Stimulated activated CD4-positive, alpha-beta T cell treated with anti-CD3 and anti-CD28 coated beads, Interleukin-2, amount 100 ng/mL, for 4 hours (primary cell): ENCODE data around the gene KNG1.

ENCODE experiments used
- DNase-seq: peaks from one replicate; pipeline ENCODE4 v3.0.0-alpha.2; 2020; ENCODE audit warnings: low read depth

KNG1 gene

DNA sequence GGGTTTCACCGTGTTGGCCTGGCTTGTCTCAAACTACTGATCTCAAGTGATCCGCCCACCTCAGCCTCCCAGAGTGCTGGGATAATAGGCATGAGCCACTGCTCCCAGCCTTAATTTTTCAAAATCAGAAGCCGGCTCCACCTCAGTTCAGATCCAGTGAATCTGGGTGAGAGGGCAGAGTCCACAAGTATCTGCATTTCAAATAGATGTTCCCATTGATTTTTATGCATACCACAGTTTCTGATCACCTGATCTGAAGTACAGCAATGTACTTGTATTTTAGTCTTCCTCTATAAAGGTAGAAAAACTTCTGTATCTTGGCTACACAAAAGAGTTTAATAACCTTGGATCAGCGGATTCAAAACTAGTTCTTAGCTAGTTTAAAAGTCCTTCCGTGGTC is 62.0 kb downstream of the KNG1 start:
- no peak for DNase-seq

DNA sequence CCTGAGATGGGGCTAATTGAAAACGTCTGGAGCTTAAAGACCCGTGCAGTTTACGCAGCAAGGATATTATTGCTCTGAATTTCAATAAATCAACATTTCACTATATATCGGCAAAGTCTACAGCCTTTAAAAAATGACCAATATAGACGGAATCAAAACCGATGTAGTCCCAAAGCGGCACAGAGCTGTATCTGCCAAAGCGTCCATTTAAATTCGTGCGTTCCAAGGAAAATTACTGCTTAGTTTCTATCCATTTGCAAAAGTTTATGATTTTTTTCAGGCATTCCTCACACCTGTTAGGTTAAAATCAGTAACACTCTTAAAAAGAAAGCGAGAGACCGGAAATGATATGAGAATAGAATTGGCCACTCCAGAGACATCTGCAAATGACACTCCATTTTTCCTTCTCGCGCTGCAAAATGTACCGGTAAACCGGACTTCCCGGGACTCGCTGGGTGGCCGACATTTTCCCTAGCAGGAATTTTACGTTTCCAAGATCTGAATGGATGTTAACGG is 65.4 kb downstream of the KNG1 start:
- no peak for DNase-seq

DNA sequence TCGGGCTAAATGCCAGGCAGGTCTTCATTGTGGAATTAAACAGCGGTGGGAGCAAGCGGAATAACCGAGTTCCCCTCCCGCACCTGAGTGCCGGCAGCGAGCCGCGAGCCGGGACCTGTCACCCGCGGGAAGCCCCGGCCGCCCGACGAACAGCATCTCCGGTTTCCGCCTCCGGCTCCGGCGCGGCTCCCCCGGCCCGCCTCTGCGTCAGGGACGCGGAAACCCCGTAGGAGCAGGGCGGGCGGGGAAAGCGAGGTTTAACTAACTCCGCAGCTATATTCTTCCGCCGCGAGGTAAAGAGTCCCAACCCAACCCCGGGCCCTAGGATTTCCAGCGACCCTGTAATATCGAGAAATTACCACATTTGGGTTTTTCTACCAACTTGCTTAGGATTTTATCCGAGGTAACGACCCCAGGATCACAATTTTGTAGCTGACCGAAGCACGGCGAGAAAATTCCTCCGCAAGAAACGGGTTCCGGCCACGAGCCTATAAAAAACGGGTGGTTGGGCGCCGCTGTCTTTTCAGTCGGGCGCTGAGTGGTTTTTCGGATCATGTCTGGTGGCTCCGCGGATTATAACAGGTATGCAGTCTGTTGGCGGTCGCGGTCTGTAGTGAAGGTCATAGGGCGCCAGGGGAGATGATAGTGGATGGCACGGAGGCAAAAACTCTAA is 66.0 kb downstream of the KNG1 start, which contains the start of gene EIF4A2:
EIF4A2 (plus strand) TSS at position 520 of the 673 bp plus-strand sequence; CDS start at position 554, 34 bp downstream.
- peak; percentile 86 for DNase-seq

DNA sequence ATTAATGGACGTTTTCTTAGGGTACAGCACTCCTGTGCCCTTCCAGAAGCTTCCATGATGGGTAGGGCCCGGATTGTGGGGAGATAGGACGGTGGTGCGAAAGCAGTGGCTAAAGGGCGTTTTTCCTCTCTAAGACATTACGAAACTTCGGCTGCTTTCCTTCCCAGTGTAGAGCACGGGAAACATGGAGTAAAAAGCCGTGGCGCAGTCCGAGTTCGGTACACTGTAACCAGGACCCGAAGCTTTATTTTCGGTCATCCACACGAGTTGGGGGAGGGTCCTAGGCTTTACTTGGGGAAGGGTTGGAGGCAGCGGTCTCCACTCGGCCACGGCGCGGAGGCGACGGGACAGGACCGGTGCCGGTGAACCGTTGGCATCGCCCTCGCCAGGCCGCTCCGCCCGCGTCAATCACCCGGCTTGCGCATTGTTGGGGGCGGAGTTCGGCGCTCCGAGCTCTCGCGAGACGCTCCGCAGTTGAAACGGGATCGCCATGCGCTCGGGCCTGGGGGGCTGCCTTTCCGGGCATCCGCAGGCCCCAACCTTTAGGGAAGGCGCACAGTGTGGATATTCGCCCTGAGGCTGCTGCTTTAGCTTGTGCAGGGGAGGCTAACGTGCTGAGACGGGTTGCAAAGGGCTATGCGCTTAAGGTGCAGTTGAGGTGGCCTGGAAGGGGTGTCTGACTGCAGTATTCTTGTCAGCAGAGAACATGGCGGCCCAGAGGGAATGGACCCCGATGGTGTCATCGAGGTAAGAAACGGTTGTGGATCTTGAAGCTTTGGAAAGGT is 66.8 kb downstream of the KNG1 start:
- DNase-seq, result peak; percentile 70

DNA sequence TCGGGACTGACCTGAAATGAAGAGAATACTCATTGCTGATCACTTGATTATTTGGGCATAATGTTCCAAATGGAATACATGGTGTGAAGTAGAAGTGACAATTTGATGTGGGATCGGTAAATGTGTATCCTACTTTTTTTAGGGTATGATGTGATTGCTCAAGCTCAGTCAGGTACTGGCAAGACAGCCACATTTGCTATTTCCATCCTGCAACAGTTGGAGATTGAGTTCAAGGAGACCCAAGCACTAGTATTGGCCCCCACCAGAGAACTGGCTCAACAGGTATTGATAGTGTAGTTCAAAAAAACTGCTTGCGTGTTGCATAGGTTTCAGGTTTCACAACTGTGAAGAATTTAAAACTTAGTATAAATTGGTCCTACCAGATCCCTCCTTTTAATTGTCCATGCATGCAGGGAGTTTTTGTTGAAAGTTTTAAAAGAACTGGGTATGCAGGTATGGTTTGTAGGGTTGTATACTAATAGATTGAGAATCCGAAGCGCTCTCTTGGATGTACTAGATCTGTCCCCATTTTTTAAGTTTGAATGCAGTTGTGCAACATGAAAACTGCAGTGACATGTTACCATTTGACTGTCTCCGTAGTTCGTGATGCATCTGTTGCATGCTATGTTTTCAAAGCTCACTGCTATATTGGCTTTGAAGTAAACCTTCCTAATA is 67.8 kb downstream of the KNG1 start:
- no peak for DNase-seq

DNA sequence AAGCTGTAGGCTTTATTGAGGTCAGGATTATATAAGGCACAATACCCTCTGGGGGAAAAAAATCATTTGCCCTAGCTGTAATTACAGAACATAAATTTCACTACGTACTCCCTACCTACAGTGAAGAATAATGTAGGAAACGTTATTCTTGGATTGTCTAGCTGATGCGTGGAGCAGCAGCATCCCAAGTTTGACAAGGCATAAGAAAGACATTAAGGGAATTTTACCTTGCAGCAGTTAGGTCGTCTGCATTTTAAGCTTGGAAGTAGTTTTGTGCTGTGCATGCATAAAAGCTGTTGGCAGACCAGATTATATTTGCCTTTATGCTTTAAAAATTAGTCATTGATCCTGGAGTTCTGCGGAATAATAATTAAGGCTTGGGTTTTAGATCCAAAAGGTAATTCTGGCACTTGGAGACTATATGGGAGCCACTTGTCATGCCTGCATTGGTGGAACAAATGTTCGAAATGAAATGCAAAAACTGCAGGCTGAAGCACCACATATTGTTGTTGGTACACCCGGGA is 68.4 kb downstream of the KNG1 start:
- DNase-seq, result no peak

- no peak for DNase-seq
Measured at GRCh38 chr3:186786922-186787321, 69.8 kb downstream of the KNG1 start.

GRCh38 chr3:186787642-186788481 is 70.7 kb downstream of the KNG1 start:
- no peak for DNase-seq

DNA sequence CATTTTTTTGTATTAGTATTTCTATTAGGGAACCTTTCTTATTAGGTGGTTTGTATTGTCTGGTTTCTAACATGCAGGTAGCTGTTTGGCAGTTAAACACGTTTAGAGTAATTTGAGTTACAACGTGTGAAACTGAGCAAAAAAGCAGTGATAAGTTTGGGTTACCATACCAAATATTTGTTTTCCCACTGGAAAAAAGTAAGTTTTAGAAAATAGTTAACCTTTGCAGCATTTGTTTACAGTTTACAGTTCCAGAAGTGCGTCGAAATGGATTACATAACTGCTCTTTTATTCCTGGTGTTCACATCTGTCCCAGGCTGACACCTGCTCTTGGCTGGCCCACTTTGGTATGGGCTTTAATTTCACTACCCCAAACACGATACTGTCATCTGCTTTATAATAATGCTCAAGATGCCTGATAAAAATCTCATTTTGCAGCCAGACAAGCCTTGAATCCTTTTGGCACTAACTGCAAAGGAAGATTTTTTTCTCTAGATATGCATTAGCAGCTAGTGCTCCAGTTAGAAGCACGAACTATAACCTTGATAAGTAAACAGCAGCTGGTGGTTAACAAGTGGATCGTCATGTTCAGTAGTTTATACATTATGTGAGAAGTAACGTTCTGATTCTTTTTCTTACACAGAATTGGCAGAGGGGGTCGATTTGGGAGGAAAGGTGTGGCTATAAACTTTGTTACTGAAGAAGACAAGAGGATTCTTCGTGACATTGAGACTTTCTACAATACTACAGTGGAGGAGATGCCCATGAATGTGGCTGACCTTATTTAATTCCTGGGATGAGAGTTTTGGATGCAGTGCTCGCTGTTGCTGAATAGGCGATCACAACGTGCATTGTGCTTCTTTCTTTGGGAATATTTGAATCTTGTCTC is 71.6 kb downstream of the KNG1 start:
- no peak for DNase-seq

DNA sequence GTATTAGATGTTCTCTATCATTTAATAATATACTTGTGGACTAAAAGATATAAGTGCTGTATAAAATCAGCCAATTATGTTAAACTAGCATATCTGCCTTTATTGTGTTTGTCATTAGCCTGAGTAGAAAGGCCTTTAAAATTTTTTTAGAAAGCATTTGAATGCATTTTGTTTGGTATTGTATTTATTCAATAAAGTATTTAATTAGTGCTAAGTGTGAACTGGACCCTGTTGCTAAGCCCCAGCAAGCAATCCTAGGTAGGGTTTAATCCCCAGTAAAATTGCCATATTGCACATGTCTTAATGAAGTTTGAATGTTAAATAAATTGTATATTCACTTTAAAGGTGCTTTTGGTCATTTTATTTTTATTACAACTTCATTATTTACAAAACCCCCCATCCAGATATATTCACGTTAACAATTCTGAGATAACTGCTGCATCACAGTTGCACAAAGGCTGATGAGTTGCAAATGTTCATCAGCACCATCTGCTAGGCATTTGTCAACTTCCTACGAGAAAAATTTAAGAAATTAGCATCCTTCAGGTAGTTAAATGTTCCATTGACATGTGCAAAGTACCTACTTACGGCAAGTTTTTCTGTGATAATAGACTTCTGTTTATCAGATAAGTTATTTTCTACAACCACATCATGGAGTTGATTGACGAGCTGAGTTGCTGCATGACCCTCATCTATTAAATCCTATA is 72.5 kb downstream of the KNG1 start:
- no peak for DNase-seq

DNA sequence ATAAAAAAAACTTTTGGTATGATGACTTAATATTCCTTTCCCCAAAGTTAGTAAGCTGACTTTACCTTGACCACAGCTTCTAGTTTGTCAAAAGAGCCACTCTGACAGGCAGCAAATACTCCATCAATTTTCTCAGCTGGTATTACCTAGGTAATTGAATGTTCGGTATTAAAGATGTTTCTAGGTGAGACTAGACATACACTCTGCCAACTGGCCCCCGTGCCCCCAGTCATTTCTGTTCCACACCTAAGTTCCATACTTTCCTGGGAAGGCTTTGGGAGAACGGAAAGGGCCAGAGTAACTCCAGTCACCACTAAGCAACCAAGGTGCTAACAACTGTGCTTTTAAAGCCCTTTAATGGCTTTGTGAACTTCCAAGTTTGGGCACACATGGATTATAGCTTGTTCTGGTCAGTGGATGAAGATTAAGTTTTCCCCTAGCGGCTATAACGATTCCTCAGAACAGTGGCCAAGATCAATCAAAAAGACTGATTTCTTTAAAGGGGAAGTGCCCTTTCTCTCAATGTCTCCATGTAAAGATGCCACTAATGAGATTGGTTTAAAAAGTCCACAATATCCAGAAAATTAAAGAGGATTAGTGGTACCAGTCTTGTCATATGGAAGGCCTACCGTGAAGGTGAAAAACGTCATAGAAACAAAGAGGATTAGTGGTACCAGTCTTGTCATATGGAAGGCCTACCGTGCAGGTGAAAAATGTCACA is 73.3 kb downstream of the KNG1 start:
- no peak for DNase-seq
